HG03460 (cell line): ENCODE data around the gene LRRC8D.

ENCODE experiments used
- ATAC-seq: cut with Tn5 transposase; IDR thresholded peaks from one replicate; pipeline ENCODE4 v1.9.1; 2021; ENCODE audit not compliant: unreplicated experiment

Gene LRRC8D

GRCh38 chr1:89934461-89934860 is 113.6 kb downstream of the LRRC8D start:
- ATAC-seq: no peak

GRCh38 chr1:89935235-89935634 is 114.4 kb downstream of the LRRC8D start:
- ATAC-seq: no peak

GRCh38 chr1:89936694-89937093 is 115.9 kb downstream of the LRRC8D start:
- ATAC-seq: no peak

GRCh38 chr1:89938171-89939055 is 117.6 kb downstream of the LRRC8D start:
- ATAC-seq: no peak

GRCh38 chr1:89939059-89939570 is 118.3 kb downstream of the LRRC8D start:
- no peak for ATAC-seq

GRCh38 chr1:89939693-89940438 is 119.0 kb downstream of the LRRC8D start:
- ATAC-seq: no peak

- no peak for ATAC-seq
These were observed 120.4 kb downstream of the LRRC8D start for GRCh38 chr1:89941110-89941766.

GRCh38 chr1:89942014-89942413 is 121.2 kb downstream of the LRRC8D start:
- ATAC-seq: no peak

GRCh38 chr1:89942825-89943658 is 122.2 kb downstream of the LRRC8D start:
- no peak for ATAC-seq

- ATAC-seq: no peak
These were observed 123.3 kb downstream of the LRRC8D start for GRCh38 chr1:89943846-89944781.

GRCh38 chr1:89945852-89946476 is 125.1 kb downstream of the LRRC8D start:
- ATAC-seq: peak; percentile 73

- peak; percentile 7 for ATAC-seq
These were observed 125.7 kb downstream of the LRRC8D start for GRCh38 chr1:89946532-89946931.

- no peak for ATAC-seq
These were observed 128.0 kb downstream of the LRRC8D start for GRCh38 chr1:89948722-89949345.

GRCh38 chr1:89949991-89950624 is 129.3 kb downstream of the LRRC8D start:
- no peak for ATAC-seq

GRCh38 chr1:89950703-89951102 is 129.9 kb downstream of the LRRC8D start:
- no peak for ATAC-seq

- no peak for ATAC-seq
These were observed 131.2 kb downstream of the LRRC8D start for GRCh38 chr1:89951766-89952604.

GRCh38 chr1:89952605-89953130 is 131.8 kb downstream of the LRRC8D start:
- ATAC-seq: no peak
